ENCODE measurements around the gene AMOT.
"Not testable (repeated sequence)": the region's sequence is repeated elsewhere in the genome, so short reads cannot be mapped to it uniquely, and the experiment has no call there.

AMOT gene

GRCh38 chrX:112840382-112841113, at the start of gene AMOT:
TSS of gene AMOT (minus strand) at chrX:112840831. CDS start at chrX:112823126, 17,705 bp downstream.
- FAIRE-seq = no peak

- no peak for FAIRE-seq
These were observed 48.8 kb upstream of the AMOT start for GRCh38 chrX:112889400-112889799.

- no peak for FAIRE-seq
These were observed 48.3 kb upstream of the AMOT start for GRCh38 chrX:112888916-112889315.

GRCh38 chrX:112877771-112878173, 37.1 kb upstream of the AMOT start:
- FAIRE-seq = no peak

- FAIRE-seq = no peak
These were observed 34.0 kb upstream of the AMOT start for GRCh38 chrX:112874614-112875013.

GRCh38 chrX:112874175-112874574, 33.5 kb upstream of the AMOT start:
- no peak for FAIRE-seq

- FAIRE-seq = no peak
These were observed 28.0 kb upstream of the AMOT start for GRCh38 chrX:112868586-112868985.

- no peak for FAIRE-seq
These were observed 26.9 kb upstream of the AMOT start for GRCh38 chrX:112867570-112867969.

- FAIRE-seq = no peak
These were observed 25.5 kb upstream of the AMOT start for GRCh38 chrX:112866175-112866574.

GRCh38 chrX:112865464-112866025, 24.9 kb upstream of the AMOT start:
- no peak for FAIRE-seq

- FAIRE-seq = no peak
These were observed 23.2 kb upstream of the AMOT start for GRCh38 chrX:112863850-112864249.

- FAIRE-seq = no peak
These were observed 16.8 kb upstream of the AMOT start for GRCh38 chrX:112857478-112857878.

GRCh38 chrX:112854901-112855300, 14.3 kb upstream of the AMOT start:
- FAIRE-seq = not testable (repeated sequence)

GRCh38 chrX:112852851-112853250, 12.2 kb upstream of the AMOT start:
- FAIRE-seq = no peak

GRCh38 chrX:112851806-112852205, 11.2 kb upstream of the AMOT start:
- no peak for FAIRE-seq

GRCh38 chrX:112851161-112851779, 10.6 kb upstream of the AMOT start:
- no peak for FAIRE-seq

- FAIRE-seq = no peak
These were observed 8.4 kb upstream of the AMOT start for GRCh38 chrX:112849016-112849415.

GRCh38 chrX:112846782-112847181, 6.2 kb upstream of the AMOT start:
- FAIRE-seq = no peak

GRCh38 chrX:112846187-112846586, 5.6 kb upstream of the AMOT start:
- no peak for FAIRE-seq

- FAIRE-seq = no peak
These were observed 3.6 kb upstream of the AMOT start for GRCh38 chrX:112844250-112844649.

GRCh38 chrX:112841820-112842157, 1.2 kb upstream of the AMOT start:
- no peak for FAIRE-seq

GRCh38 chrX:112841114-112841819, 636 bp upstream of the AMOT start:
- FAIRE-seq = no peak

GRCh38 chrX:112839856-112840255, 775 bp downstream of the AMOT start:
- FAIRE-seq = no peak

GRCh38 chrX:112837531-112837930, 3.1 kb downstream of the AMOT start:
- FAIRE-seq = no peak
